Retinal pigment epithelial cell (primary cell): ENCODE measurements around the gene FLNC.

ENCODE experiments used
- DNase-seq: peaks from one replicate; pipeline ENCODE4 v3.0.0-alpha.2; 2010; ENCODE audit warnings: low read depth
- H3K4me3 ChIP-seq: 2 replicates; pipeline ENCODE4 v1.5.1; 2011; ENCODE audit warnings: mild to moderate bottlenecking, low read length, control low read depth, moderate library complexity
- CTCF ChIP-seq: conservative IDR thresholded peaks from 2 replicates; pipeline ENCODE4 v1.5.1; 2011; ENCODE audit warnings: low read depth, low read length, control low read depth, inconsistent platforms

The FLNC gene

GRCh38 chr7:128852537-128853254 lies 22.5 kb downstream of the FLNC start:
- no peak for DNase-seq
- H3K4me3 ChIP-seq, result no peak overlapping the region
- no peak for TF ChIP-seq CTCF

GRCh38 chr7:128853799-128854198 lies 23.6 kb downstream of the FLNC start:
- no peak for TF ChIP-seq CTCF
- no peak overlapping the region for H3K4me3 ChIP-seq
- DNase-seq, result no peak

GRCh38 chr7:128854396-128854795 lies 24.2 kb downstream of the FLNC start:
- DNase-seq, result no peak
- no peak overlapping the region for H3K4me3 ChIP-seq
- TF ChIP-seq CTCF, result no peak

- no peak overlapping the region for H3K4me3 ChIP-seq
Measured at GRCh38 chr7:128855559-128855958, 25.4 kb downstream of the FLNC start.

GRCh38 chr7:128856001-128856718 lies 26.0 kb downstream of the FLNC start:
- TF ChIP-seq CTCF, result no peak
- H3K4me3 ChIP-seq, result no peak overlapping the region
- no peak for DNase-seq

More at GRCh38 chr7:128855559-128855958, 25.4 kb downstream of the FLNC start:
- DNase-seq, result no peak
- no peak for TF ChIP-seq CTCF

- DNase-seq, result no peak
- no peak for TF ChIP-seq CTCF
- H3K4me3 ChIP-seq, result no peak overlapping the region
Measured at GRCh38 chr7:128858380-128859231, 28.4 kb downstream of the FLNC start.
